Middle frontal gyrus (tissue), 1 donor: ENCODE measurements around the gene SLC22A25.
"Not testable (repeated sequence)": the region's sequence is repeated elsewhere in the genome, so short reads cannot be mapped to it uniquely, and the experiment has no call there.

Source experiments
- DNase-seq: peaks from one replicate; pipeline ENCODE4 v3.0.0-alpha.2; 2015; ENCODE audit warnings: low spot score; ENCODE audit errors: extremely low spot score

SLC22A25 gene

DNA sequence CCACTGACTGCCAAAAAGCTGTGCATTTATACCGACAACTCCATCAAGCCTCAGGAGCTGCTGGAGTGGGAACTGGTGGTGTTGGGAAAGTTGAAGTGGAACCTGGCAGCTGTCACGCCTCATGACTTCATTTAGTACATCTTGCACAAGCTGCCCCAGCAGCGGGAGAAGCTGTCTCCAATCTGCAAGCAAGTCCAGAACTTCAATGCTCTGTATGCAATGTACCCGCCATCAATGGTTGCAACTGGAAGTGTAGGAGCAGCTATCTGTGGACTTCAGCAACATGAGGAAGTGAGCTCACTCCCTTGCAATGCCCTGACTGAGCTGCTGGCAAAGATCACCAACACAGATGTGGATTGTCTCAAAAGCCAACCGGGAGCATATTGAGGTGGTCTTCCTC, at the start of gene SLC22A25:
Gene SLC22A25, minus strand, starts transcription at position 67 of the 400 bp plus-strand sequence. CDS start 13,947 bp downstream, outside the sequence.
- DNase-seq: no peak

- DNase-seq: no peak
Observed at GRCh38 chr11:63290285-63290684, 46.9 kb upstream of the SLC22A25 start.

DNA sequence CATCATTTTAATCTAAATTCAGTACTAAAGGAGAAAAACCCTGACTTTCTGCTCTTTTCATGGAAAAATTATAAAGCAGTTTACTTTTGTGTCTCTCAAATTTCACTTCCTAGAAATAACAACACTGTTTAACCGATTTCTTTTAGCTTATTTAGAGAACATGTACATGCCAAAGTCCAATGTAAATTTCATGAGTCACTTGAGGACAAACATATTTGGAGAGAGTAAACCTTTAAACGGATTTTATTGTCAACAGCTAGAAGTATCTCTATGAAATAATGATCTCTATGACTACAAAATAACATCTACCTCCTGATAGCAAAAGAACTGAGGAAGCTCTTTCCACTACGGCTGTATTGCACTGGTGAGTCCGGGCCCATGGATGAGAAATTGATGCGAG, 46.3 kb upstream of the SLC22A25 start:
- no peak for DNase-seq

DNA sequence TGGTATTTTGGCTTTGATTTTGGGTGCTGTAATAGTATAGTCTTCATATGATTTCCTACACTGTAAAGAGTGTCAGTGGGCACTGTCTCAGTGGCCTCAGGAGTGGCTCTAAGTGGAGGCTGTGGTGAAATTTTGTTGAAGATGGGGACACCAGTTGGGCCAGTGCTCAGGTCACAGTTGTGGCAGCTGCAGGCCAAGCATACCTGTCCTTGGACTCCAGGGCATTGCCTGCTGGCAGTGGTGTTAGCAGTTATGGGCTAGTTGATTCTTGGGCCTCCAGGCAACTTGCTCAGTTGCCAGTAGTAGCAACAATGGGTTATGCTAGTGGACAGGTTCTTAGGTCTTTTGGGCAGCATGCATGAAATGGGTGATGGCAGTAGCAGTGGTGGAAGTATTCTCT, 39.2 kb upstream of the SLC22A25 start:
- no peak for DNase-seq

- no peak for DNase-seq
Observed at GRCh38 chr11:63280920-63281319, 37.5 kb upstream of the SLC22A25 start.

DNA sequence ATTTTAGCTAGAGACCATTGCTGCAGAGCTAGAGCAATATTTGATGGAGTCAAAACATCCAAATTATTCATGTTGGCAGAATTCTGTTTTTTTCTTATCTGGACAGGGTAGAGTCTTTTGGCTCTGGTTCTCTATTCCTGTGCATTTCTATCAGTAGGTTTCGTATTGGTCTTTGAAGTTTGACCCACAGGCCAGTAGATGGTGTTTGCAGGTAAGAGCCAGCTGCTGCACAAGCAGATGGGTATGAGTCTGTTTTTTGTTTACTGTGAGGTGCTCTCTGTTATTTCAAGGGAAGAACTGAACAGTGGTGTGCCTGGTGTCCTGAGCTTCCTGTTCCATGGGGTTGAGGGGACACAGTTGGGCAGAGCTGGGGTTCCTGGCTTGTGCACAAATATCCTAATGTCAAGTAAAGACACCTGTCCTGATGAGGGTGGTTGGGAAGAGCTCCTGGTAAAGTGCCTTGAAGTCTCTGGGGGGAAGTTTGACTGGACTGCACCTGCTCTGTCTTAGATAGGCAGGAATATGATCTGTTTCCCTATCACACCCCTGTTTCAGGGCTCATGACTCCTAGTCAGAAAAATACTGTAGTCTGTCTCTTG, 34.0 kb upstream of the SLC22A25 start:
- DNase-seq: no peak

DNA sequence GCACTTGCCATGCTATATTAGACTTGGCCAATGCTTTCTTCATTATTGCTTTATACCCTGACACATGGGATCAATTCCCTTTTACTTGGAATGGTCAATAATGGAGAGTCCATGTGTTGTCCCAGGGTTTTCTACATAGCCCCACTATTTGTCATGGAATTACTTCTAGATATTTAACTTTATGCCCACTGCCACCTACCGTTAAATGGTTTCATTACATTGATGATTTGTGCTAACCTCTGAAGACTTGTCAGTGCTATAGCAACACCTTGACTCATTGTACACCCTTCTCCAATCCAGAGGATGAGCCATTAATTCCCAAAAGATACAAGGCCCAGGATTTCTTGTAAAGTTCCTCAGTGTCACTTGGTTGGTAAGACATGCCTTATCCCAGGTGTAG, 31.4 kb upstream of the SLC22A25 start:
- DNase-seq: no peak

DNA sequence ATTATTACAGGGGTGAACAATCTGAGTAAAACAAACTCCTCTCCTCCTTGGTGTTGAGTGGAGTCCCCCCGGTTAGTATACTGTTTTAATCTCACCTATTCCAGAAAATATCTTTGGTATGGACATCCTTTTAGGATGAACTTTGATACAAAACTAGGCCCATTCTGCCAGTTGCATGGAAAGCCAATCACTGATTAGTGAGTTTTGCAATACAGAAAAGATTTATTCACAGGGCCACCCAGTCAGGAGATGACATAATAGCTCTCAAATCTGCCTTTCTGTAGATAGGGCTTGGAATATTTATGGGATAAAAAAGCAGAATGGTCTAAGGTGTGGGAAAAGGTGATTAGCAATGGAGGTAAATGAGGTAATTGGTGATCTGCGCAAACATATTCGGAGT, 30.3 kb upstream of the SLC22A25 start:
- DNase-seq: no peak

GRCh38 chr11:63262547-63262946, 19.1 kb upstream of the SLC22A25 start:
- no peak for DNase-seq

DNA sequence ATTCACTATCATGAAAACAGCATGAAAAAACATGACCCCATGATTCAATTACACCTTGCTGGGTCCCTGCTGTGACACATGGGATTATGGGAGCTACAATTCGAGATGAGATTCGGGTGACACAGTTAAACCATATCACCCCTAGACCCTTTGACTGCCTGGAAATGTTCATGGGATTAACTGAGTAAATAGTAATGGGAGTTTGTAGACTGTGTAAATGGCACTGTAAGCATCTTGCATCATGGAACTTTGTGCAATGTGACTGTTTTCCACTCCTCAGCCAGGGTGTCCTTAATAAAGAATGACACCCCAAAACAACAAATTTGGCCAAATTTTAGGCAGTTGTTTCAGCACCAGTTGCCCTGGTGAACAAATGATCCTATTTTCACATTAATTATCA, 7.9 kb upstream of the SLC22A25 start:
- no peak for DNase-seq

- no peak for DNase-seq
Observed at GRCh38 chr11:63250162-63251050, 7.0 kb upstream of the SLC22A25 start.

DNA sequence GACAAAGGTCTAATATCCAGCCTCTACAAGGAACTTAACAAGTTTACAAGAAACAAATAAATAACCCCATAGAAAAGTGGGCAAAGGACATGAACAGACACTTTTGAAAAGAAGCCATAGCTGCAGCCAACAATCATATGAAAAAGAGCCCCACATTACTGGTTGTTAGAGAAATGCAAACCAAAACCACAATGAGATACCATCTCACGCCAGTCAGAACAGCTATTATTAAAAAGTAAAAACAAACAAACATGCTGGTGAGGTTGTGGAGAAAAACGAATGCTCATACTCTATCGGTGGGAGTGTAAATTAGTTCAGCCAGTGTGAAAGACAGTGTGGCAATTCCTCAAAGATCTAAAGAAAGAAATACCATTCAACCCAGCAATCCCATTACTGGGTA, 5.6 kb upstream of the SLC22A25 start:
- no peak for DNase-seq

DNA sequence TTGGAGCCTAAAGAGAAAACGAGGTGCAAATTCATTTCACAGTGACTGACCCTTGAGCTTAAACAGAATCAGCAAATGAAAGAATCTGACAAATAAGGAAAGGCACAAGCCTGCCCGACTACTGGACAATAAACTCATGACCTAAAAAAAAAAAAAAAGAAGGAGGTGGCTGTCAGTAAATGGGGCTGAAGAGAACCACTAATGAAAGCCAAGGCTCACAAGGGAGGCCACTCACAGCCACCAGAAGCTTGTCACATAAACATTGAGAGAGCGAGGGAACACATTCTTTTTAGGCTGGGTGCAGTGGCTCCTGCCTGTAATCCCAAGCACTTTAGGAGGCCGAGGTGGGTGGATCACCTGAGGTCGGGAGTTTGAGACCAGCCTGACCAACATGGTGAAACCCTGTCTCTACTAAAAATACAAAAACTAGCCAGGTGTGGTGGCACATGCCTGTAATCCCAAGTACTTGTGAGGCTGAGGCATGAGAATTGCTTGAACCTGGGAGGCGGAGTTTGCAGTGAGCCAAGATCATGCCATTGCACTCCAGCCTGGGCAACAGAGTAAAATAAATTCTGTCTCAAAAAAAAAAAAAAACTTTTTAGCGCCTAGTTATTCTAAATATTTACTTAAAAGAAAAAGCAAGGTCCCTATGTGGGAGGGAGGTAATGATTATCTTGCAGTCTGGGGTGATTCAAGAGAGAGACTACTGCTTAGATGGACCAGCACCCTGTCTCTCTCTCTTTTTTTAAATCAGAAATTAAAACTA, 4.0 kb upstream of the SLC22A25 start:
- not testable (repeated sequence) for DNase-seq

DNA sequence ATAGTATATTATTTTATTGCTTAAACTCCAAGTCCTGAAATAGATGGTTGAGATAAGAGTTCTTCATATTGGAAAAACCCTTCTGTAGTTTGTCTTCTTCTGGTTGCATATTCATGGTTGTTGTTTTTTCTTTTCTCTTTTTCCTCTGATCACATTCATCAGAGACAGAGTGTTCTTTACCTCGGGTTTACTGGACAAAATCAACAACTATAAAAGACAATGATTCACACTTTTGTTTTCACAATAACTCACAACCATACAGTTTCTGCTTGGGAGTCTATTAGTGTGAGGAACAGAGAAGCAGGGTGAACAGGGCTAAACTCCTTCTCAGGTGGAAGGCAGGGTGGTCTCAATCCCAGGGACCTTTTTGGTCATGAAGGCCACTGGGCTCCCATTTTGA, 2.6 kb upstream of the SLC22A25 start:
- no peak for DNase-seq

GRCh38 chr11:63244862-63245261, 1.5 kb upstream of the SLC22A25 start:
- no peak for DNase-seq

DNA sequence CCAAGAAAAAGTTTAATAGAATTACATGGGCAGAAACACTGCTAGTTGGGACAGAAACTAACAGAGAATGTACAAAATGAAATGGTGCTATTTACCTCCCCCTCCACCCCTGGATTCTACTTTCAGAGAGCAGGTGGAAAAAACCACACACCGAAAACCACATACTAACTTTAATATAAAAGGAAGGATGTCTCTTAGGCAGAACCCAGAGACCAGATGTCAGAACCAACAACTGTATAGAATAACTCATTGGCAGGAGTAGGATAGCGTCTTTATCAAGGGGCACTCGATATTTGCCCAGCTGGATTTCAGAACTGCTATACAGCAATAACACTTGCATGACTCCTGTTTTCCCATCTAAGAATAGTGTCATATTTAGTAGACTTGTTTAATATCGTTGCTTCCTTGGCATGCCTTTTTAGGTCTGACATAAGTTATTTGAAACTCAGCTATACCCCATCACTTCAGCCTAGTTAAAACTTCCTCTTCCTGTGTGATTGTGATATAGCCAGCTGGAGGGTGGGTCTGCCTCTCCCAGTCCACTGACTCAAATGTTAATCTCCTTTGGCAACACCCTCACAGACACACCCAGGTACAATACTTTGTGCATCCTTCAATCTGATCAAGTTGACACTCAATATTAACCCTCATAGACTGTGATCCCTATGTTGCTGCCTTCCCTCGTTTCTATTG, 1.2 kb downstream of the SLC22A25 start:
- DNase-seq: no peak

DNA sequence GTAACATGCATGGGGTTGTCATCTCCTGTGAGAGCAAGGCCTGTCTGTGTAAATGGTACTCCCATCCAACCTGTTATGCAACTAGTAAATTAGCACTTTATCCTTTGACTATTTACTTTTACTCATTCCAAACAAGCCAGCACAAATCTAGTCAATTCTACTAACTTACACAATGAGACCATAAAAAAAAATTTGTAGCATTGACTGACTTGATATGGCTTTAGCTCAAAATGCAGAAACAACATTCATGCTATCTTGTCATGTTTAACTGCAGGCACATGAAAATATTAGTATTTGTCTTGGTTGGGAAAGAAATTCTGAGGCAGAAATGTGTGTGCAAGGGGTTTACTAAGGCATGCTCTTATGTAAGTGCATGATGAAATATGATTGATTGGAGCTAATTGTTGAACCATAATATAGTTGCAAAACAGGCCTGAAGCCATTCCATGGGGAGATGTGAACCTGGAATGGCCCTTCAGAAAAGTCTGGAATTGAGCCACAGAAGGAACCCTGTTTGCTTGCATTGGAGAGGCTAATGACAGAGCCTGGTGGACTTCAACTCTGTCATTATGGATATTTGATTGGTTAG, 2.5 kb downstream of the SLC22A25 start:
- no peak for DNase-seq

GRCh38 chr11:63240098-63240497, 3.3 kb downstream of the SLC22A25 start:
- DNase-seq: no peak

- no peak for DNase-seq
Observed at GRCh38 chr11:63239254-63239653, 4.1 kb downstream of the SLC22A25 start.

GRCh38 chr11:63237413-63237812, 6.0 kb downstream of the SLC22A25 start:
- DNase-seq: no peak
